GM12878 (cell line): ENCODE data around the gene CCDC17. TPM values are rescaled to one million over a fixed set of nuclear protein-coding genes. Genes with fewer than 3 reads are reported as not detected.

Source experiments
- ATAC-seq: fragments of 200-7000 bp; cut with Tn5 transposase; 3 replicates; pipeline ENCODE4 v1.9.1; 2020; ENCODE audit warnings: mild to moderate bottlenecking, moderate library complexity
- BruUV-seq: library from RNA; stranded (reverse); fragments of 400-500 nt; replicated peaks from 2 replicates; lab custom pipeline; 2021; lab: Mats Ljungman, UMichigan
- CTCF ChIA-PET: fragments of 300-600 bp; sonication (Branson Sonifier 250); formaldehyde crosslinking; extraction: SDS; loops from one replicate; lab custom pipeline; 2021; ENCODE audit warnings: inconsistent platforms; lab: Yijun Ruan, JAX
- POLR2A ChIA-PET: fragments of 350-600 bp; formaldehyde crosslinking; extraction: SDS; loops from one replicate; lab custom pipeline; 2021; ENCODE audit warnings: inconsistent platforms; lab: Charles Lee
- RAD21 ChIA-PET: fragments of 300-600 bp; sonication (Branson Sonifier 250); formaldehyde crosslinking; loops from one replicate; lab custom pipeline; 2023; ENCODE audit warnings: antibody characterized with exemption; ENCODE audit not compliant: unreplicated experiment; lab: Charles Lee
- SMC1A ChIA-PET: fragments of 300-600 bp; sonication (Branson Sonifier 250); formaldehyde crosslinking; loops from one replicate; lab custom pipeline; 2023; ENCODE audit not compliant: unreplicated experiment, uncharacterized antibody; lab: Charles Lee
- DNase-seq: peaks from one replicate; pipeline ENCODE4 v3.0.0-alpha.2; 2011; ENCODE audit warnings: low read depth, low spot score
- FAIRE-seq: peaks from 3 replicates; lab custom pipeline; 2011; peaks lifted over from hg19 to GRCh38; lab: Jason Lieb, UNC
- H2AFZ ChIP-seq: 2 replicates; pipeline ENCODE4 v1.6.0; 2011; ENCODE audit warnings: low read depth, low read length, control low read depth; ENCODE audit not compliant: control insufficient read depth
- H3K27ac ChIP-seq: 2 replicates; pipeline ENCODE4 v1.5.1; 2011; ENCODE audit warnings: control low read depth; ENCODE audit not compliant: control insufficient read depth, insufficient read depth
- H3K27me3 ChIP-seq, 2 experiments: replicated peaks in 1 of 2; 2 replicates each; pipeline versions ENCODE4 v1.6.0 to v1.6.1; 2011; ENCODE audit warnings: low read length in 1 of 2; ENCODE audit not compliant: control insufficient read depth in 2 of 2, insufficient read depth in 2 of 2
- H3K36me3 ChIP-seq, 2 experiments: 2 replicates each; pipeline ENCODE4 v1.5.1; 2011; ENCODE audit warnings: low read length in 1 of 2; ENCODE audit not compliant: control insufficient read depth in 2 of 2, insufficient read depth in 2 of 2
- H3K4me1 ChIP-seq: 2 replicates; pipeline ENCODE4 v1.6.1; 2011; ENCODE audit warnings: mild to moderate bottlenecking, low read length, moderate library complexity, mixed read lengths; ENCODE audit not compliant: control insufficient read depth, insufficient read depth
- H3K4me2 ChIP-seq: 2 replicates; pipeline ENCODE4 v1.6.0; 2011; ENCODE audit warnings: control low read depth; ENCODE audit not compliant: control insufficient read depth, insufficient read depth
- H3K4me3 ChIP-seq: fragments of 200-600 bp; sonication (generic); 2 replicates; pipeline ENCODE4 v1.5.1; 2016
- H3K79me2 ChIP-seq: 2 replicates; pipeline ENCODE4 v1.6.0; 2011; ENCODE audit warnings: low read length; ENCODE audit not compliant: control insufficient read depth, insufficient read depth
- H3K9ac ChIP-seq: 2 replicates; pipeline ENCODE4 v1.8.0; 2011; ENCODE audit warnings: low read length, control low read depth, mixed read lengths; ENCODE audit not compliant: control insufficient read depth, insufficient read depth
- H3K9me3 ChIP-seq: replicated peaks from 3 replicates; pipeline ENCODE4 v1.5.1; 2011; ENCODE audit warnings: mild to moderate bottlenecking, low read length; ENCODE audit not compliant: control insufficient read depth, insufficient read depth
- H4K20me1 ChIP-seq: 2 replicates; pipeline ENCODE4 v1.6.0; 2011; ENCODE audit not compliant: control insufficient read depth, insufficient read depth
- POLR2AphosphoS5 ChIP-seq: IDR thresholded peaks from 2 replicates; pipeline ENCODE4 v1.6.1; 2011; ENCODE audit warnings: mild to moderate bottlenecking, low read length, inconsistent platforms
- ZNF24 ChIP-seq: fragments of 450-650 bp; IDR thresholded peaks from 2 replicates; pipeline ENCODE4 v1.6.1; 2017; ENCODE audit warnings: antibody characterized with exemption, mild to moderate bottlenecking
- ZSCAN29 ChIP-seq: fragments of 450-650 bp; IDR thresholded peaks from 2 replicates; pipeline ENCODE4 v1.6.1; 2017; ENCODE audit warnings: mild to moderate bottlenecking, moderate library complexity
- whole genome bisulfite sequencing: methylation state at CpG from one replicate; pipeline ENCODE4 v1.1.6; 2016; ENCODE audit warnings: low lambda C conversion rate; ENCODE audit not compliant: insufficient replicate concordance, insufficient coverage; ENCODE audit errors: missing lambda C conversion rate; 5-methylcytosine and 5-hydroxymethylcytosine counted together
- in situ Hi-C: fragments of 300-500 bp; cut with MboI; formaldehyde crosslinking; loops from 9 replicates; pipeline ENCODE4 v1.14.3; 2018; ENCODE audit warnings: mixed read lengths
- intact Hi-C: fragments of 100-400 bp; cut with micrococcal nuclease; formaldehyde crosslinking; loops from one replicate; pipeline ENCODE4 v1.14.2; 2022; ENCODE audit not compliant: unreplicated experiment
- polyA plus RNA-seq, 11 experiments: library from polyadenylated mRNA; depleted of rRNA in 4 of 11; unstranded in 6 of 11; stranded (reverse) in 5 of 11; fragments of >200 nt; fragmentation: Nextera tagmentation in 4 of 11; fragmentation: Illumina TruSeq in 1 of 11; extraction: Ambion mirVana in 4 of 11; extraction: Trizol in 1 of 11; gene quantifications; 1 replicate in 1 of 11; 2 replicates in 10 of 11; pipeline versions ENCODE4 v1.2.1 to v1.2.3, GENCODE V29; 2011 to 2016; ENCODE audit warnings: inconsistent platforms in 2 of 11, missing spikeins in 2 of 11, low read depth in 1 of 11
- total RNA-seq, 4 experiments: library from RNA; depleted of rRNA in 3 of 4; stranded (reverse); fragments of >200 nt in 3 of 4; fragmentation: Illumina TruSeq in 1 of 4; extraction: Trizol in 1 of 4; gene quantifications; 2 replicates each; pipeline versions ENCODE4 v1.2.1 to v1.2.3, GENCODE V29; 2013 to 2021
- TF ChIP-seq, protein P1 (sequence below): IDR thresholded peaks from 2 replicates; pipeline ENCODE4 v1.6.1; 2012; ENCODE audit warnings: low read depth, low read length, improper control_type of control experiment

CCDC17 gene
- total and polyA plus RNA-seq, 10 of the 15 experiments (the other 5 are each of a cell fraction or from before 2014, with no cell fraction given): 0.15 to 1.9 (median 0.69) TPM

DNA sequence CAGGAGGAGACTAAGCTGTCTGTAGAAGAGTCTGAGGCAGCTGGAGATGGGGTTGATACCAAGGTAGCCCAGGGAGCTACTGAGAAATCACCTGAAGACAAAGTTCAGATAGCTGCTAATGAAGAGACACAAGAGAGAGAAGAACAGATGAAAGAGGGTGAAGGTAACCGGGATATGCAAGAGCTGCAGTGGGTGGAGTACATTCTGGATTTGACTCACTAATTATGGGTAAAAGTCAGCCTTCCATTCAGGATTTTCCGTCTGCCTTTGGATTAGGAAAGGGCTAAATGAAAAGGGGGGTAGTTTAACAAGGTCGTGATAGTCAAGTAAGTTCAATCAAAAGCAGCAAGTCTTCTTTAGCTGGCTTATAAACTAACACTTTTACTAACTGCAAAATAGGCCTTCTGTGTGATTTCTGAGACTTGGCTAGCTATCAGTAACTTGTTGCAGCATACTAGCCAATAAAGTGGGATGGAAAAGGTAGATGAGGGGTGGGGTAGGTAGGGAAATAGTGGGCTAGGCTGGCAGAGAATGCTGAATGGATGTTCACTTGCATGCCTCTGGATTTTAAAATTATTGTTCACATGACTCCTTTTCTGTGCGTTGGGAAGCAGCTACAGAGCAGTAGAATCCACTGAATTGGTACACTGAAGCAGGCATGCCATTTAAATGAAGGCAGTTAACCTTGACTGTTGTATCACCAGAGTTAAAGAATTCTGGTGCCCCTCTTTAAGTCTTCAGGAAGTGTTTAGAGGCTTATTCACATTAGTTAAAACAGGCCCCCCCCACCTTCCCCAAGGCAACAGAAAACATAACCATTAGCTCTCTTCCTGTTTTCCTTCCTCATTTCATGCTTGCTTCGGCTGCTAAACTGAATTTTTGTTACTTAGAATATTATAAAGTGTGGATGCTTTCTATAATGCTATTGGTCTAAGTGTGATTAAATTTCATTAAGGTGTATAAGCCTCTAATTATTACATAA, 15.4 kb downstream of the CCDC17 start:
- H3K27ac ChIP-seq: peak overlapping the region; percentile 28; the same call in 1 of the 2 replicates
- no peaks in the 10 kb centered on the region for H4K20me1 ChIP-seq
- FAIRE-seq: no peak
- TF ChIP-seq POLR2AphosphoS5 (peak; percentile 66; the same call in 1 of the 2 replicates), ZSCAN29 (no peak), ZNF24 (no peak)
- TF ChIP-seq, protein P1, sequence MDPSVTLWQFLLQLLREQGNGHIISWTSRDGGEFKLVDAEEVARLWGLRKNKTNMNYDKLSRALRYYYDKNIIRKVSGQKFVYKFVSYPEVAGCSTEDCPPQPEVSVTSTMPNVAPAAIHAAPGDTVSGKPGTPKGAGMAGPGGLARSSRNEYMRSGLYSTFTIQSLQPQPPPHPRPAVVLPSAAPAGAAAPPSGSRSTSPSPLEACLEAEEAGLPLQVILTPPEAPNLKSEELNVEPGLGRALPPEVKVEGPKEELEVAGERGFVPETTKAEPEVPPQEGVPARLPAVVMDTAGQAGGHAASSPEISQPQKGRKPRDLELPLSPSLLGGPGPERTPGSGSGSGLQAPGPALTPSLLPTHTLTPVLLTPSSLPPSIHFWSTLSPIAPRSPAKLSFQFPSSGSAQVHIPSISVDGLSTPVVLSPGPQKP: no peak
- TF ChIP-seq, all 136 proteins: peak for 1
- DNase-seq (no peak), ATAC-seq (peak; percentile 15; the same call in 1 of the 3 replicates)
- in situ Hi-C loops: no loop called here
- no peaks in the 10 kb centered on the region; the same call in 1 of the 2 replicates for H3K79me2 ChIP-seq
- H3K9ac ChIP-seq: no peak overlapping the region
- intact Hi-C loops: no loop called here
- CTCF ChIA-PET: no interaction called here
- POLR2A ChIA-PET: interaction anchor here (0.6 kb wide), 1 partner anchor 8 kb away, joined by 5 read pairs; no protein-coding TSS in a partner anchor
- RAD21 ChIA-PET: interaction anchor here (0.6 to 0.9 kb wide), 2 partner anchors 25 to 142 kb away, joined by 3 to 4 read pairs; partner anchors contain the start of gene IPP
- no peak overlapping the region for H3K4me3 ChIP-seq
- H3K4me1 ChIP-seq: peaks cover 12% of the 10 kb centered on the region
- SMC1A ChIA-PET: interaction anchor here (0.7 to 1.4 kb wide), 3 partner anchors 9 to 70 kb away, joined by 3 read pairs; no protein-coding TSS in a partner anchor
- no peaks in the 10 kb centered on the region for H3K9me3 ChIP-seq
- no peaks in the 10 kb centered on the region for H3K27me3 ChIP-seq
- H3K36me3 ChIP-seq: peaks cover 13 to 33% of the 10 kb centered on the region in 2 experiments; a peak in 3 of 4 replicates
- 38% methylated on average over 5 of the region's 5 CpGs for WGBS
- no TSS peak for BruUV-seq
- H2AFZ ChIP-seq: no peak overlapping the region
- peak overlapping the region; percentile 13; the same call in 1 of the 2 replicates for H3K4me2 ChIP-seq
